OCI-LY7 (cell line): Measurements from ENCODE around the gene UQCRC1. TPM values are rescaled to one million over a fixed set of nuclear protein-coding genes. Genes with fewer than 3 reads are reported as not detected.

Source experiments
- BruUV-seq: library from RNA; stranded (reverse); fragments of 400-500 nt; replicated peaks from 2 replicates; lab custom pipeline; 2021; lab: Mats Ljungman, UMichigan
- CTCF ChIA-PET: fragments of 300-600 bp; sonication (Branson Sonifier 250); formaldehyde crosslinking; loops from one replicate; lab custom pipeline; 2022; ENCODE audit warnings: antibody characterized with exemption; ENCODE audit not compliant: unreplicated experiment; lab: Charles Lee
- POLR2A ChIA-PET: fragments of 300-600 bp; sonication (Branson Sonifier 250); formaldehyde crosslinking; loops from one replicate; lab custom pipeline; 2022; ENCODE audit warnings: antibody characterized with exemption; lab: Charles Lee
- DNase-seq: peaks from one replicate; pipeline ENCODE4 v3.0.0-alpha.2; 2015; ENCODE audit warnings: low spot score
- H2AFZ ChIP-seq: fragments of 200-600 bp; sonication (generic), shearing (Covaris generic); 2 replicates; pipeline ENCODE4 v1.6.1; 2014; ENCODE audit warnings: mild to moderate bottlenecking, antibody characterized with exemption, low read length, moderate library complexity
- H3K27ac ChIP-seq: fragments of 200-600 bp; sonication (generic); 2 replicates; pipeline ENCODE4 v1.5.1; 2014; ENCODE audit warnings: mixed run types, low read depth, mild to moderate bottlenecking, moderate library complexity, low read length, inconsistent platforms; ENCODE audit not compliant: poor library complexity, severe bottlenecking
- H3K36me3 ChIP-seq: fragments of 200-600 bp; sonication (generic); 2 replicates; pipeline ENCODE4 v1.6.1; 2014; ENCODE audit warnings: mild to moderate bottlenecking, antibody characterized with exemption, low read length, moderate library complexity, mixed read lengths; ENCODE audit not compliant: insufficient read depth
- H3K4me1 ChIP-seq: fragments of 200-600 bp; sonication (generic); 2 replicates; pipeline ENCODE4 v1.5.1; 2014; ENCODE audit warnings: mild to moderate bottlenecking, low read length; ENCODE audit not compliant: insufficient read depth, poor library complexity, severe bottlenecking
- H3K4me2 ChIP-seq: fragments of 200-600 bp; sonication (generic); 2 replicates; pipeline ENCODE4 v1.6.1; 2014; ENCODE audit warnings: mild to moderate bottlenecking, low read length
- H3K4me3 ChIP-seq: fragments of 200-600 bp; sonication (generic); 2 replicates; pipeline ENCODE4 v1.5.1; 2014; ENCODE audit warnings: mild to moderate bottlenecking, low read depth, low read length; ENCODE audit not compliant: poor library complexity, severe bottlenecking
- H3K79me2 ChIP-seq: fragments of 200-600 bp; sonication (generic); 2 replicates; pipeline ENCODE4 v1.6.1; 2016; ENCODE audit warnings: low read depth, mild to moderate bottlenecking, low read length, moderate library complexity, mixed read lengths; ENCODE audit not compliant: insufficient read depth
- H3K9me2 ChIP-seq: fragments of 200-600 bp; sonication (generic); 2 replicates; pipeline ENCODE4 v1.6.1; 2016; ENCODE audit warnings: mild to moderate bottlenecking, low read length, mixed read lengths; ENCODE audit not compliant: insufficient read depth
- H3K9me3 ChIP-seq: fragments of 200-600 bp; sonication (generic); 2 replicates; pipeline ENCODE4 v1.6.1; 2014; ENCODE audit warnings: mild to moderate bottlenecking, mixed run types, low read length, mixed read lengths
- H4K20me1 ChIP-seq: fragments of 200-600 bp; sonication (generic); 2 replicates; pipeline ENCODE4 v1.6.1; 2014; ENCODE audit warnings: mild to moderate bottlenecking, antibody characterized with exemption, low read length, moderate library complexity, mixed read lengths; ENCODE audit not compliant: insufficient read depth
- CTCF ChIP-seq: fragments of 200-600 bp; sonication (generic); conservative IDR thresholded peaks from 2 replicates; pipeline ENCODE4 v1.5.1; 2014; ENCODE audit warnings: mild to moderate bottlenecking, antibody characterized with exemption, low read length, moderate library complexity, mixed read lengths
- EZH2phosphoT487 ChIP-seq: fragments of 200-600 bp; sonication (generic); IDR thresholded peaks from 2 replicates; pipeline ENCODE4 v1.6.1; 2018; ENCODE audit warnings: low read depth, borderline replicate concordance, mild to moderate bottlenecking, mixed run types, antibody characterized with exemption, low read length, moderate library complexity, mixed read lengths
- intact Hi-C: fragments of 100-400 bp; cut with micrococcal nuclease; formaldehyde crosslinking; loops from one replicate; pipeline ENCODE4 v1.10.0; 2022; ENCODE audit not compliant: unreplicated experiment
- total RNA-seq, 2 experiments: library from RNA; depleted of rRNA in 1 of 2; stranded (reverse); fragments of >200 nt in 1 of 2; shearing (Covaris generic) in 1 of 2; gene quantifications; 2 replicates each; pipeline ENCODE4 v1.2.3, GENCODE V29; 2014 to 2022

The UQCRC1 gene
- total RNA-seq, 2 experiments from 2014 or later, result 125 to 194 TPM

- Histone ChIP-seq H3K4me3 (no peak overlapping the region), H3K9me3 (no peaks in the 10 kb centered on the region), H3K36me3 (no peaks in the 10 kb centered on the region), H3K4me1 (peaks cover 4% of the 10 kb centered on the region), H3K79me2 (no peaks in the 10 kb centered on the region), H3K4me2 (no peak overlapping the region), H3K9me2 (no peaks in the 10 kb centered on the region), H2AFZ (no peak overlapping the region), H4K20me1 (no peaks in the 10 kb centered on the region), H3K27ac (no peak overlapping the region)
- CTCF ChIA-PET, result no interaction called here
- no TSS peak for BruUV-seq
- TF ChIP-seq CTCF, result no peak
- no peak for TF ChIP-seq EZH2phosphoT487
- POLR2A ChIA-PET, result interaction anchor here (0.6 kb wide), 1 partner anchor 16 kb away, joined by 5 read pairs; no protein-coding TSS in a partner anchor
- intact Hi-C loops, result no loop called here
- DNase-seq, result peak; percentile 28
Observed at GRCh38 chr3:48652923-48653715, 43.7 kb upstream of the UQCRC1 start.

- Histone ChIP-seq H3K9me2 (no peaks in the 10 kb centered on the region), H3K4me2 (no peak overlapping the region), H3K36me3 (no peaks in the 10 kb centered on the region), H3K9me3 (no peaks in the 10 kb centered on the region), H3K79me2 (no peaks in the 10 kb centered on the region), H3K4me3 (no peak overlapping the region), H3K4me1 (peaks cover 4% of the 10 kb centered on the region), H2AFZ (no peak overlapping the region), H3K27ac (no peak overlapping the region), H4K20me1 (no peaks in the 10 kb centered on the region)
- POLR2A ChIA-PET, result no interaction called here
- CTCF ChIA-PET, result no interaction called here
- intact Hi-C loops, result no loop called here
- TF ChIP-seq EZH2phosphoT487 (no peak), CTCF (no peak)
- no peak for DNase-seq
- BruUV-seq, result no TSS peak
Observed at GRCh38 chr3:48651771-48652170, 42.3 kb upstream of the UQCRC1 start.

GRCh38 chr3:48650723-48651122 is 41.3 kb upstream of the UQCRC1 start:
- Histone ChIP-seq H3K79me2 (no peaks in the 10 kb centered on the region), H2AFZ (no peak overlapping the region), H3K4me1 (no peaks in the 10 kb centered on the region), H3K4me3 (no peak overlapping the region), H3K4me2 (no peak overlapping the region), H4K20me1 (no peaks in the 10 kb centered on the region), H3K36me3 (no peaks in the 10 kb centered on the region), H3K9me3 (no peaks in the 10 kb centered on the region), H3K9me2 (no peaks in the 10 kb centered on the region), H3K27ac (no peak overlapping the region)
- ChIA-PET POLR2A (no interaction called here), CTCF (interaction anchor here (0.6 kb wide), 2 partner anchors 12 to 140 kb away, joined by 5 to 6 read pairs; no protein-coding TSS in a partner anchor)
- DNase-seq, result no peak
- no peak for TF ChIP-seq CTCF
- no peak for TF ChIP-seq EZH2phosphoT487
- intact Hi-C loops, result no loop called here
- BruUV-seq, result no TSS peak
